A549 (cell line): ENCODE data around the gene MAP3K10.
"Not testable (repeated sequence)": the region's sequence is repeated elsewhere in the genome, so short reads cannot be mapped to it uniquely, and the experiment has no call there.

ENCODE experiments used
- CEBPB ChIP-seq, 2 experiments: fragments of >200 bp in 1 of 2; sonication (Bioruptor Twin) in 1 of 2; formaldehyde crosslinking in 1 of 2; IDR thresholded peaks; 2 replicates each; pipeline ENCODE4 v1.6.1; 2012 to 2016
- CTCF ChIP-seq: fragments of >200 bp; sonication (Bioruptor Twin); formaldehyde crosslinking; IDR thresholded peaks from 3 replicates; pipeline ENCODE4 v1.5.1; 2016
- FOSL2 ChIP-seq, 2 experiments: fragments of 450-650 bp in 1 of 2; fragments of >200 bp in 1 of 2; sonication (Bioruptor Twin) in 1 of 2; formaldehyde crosslinking; IDR thresholded peaks; 2 replicates each; pipeline versions ENCODE4 v1.5.0 to v1.6.1; 2016 to 2020; ENCODE audit warnings: mild to moderate bottlenecking in 1 of 2, moderate library complexity in 1 of 2
- KDM1A ChIP-seq: fragments of 200-600 bp; sonication (generic); IDR thresholded peaks from 2 replicates; pipeline ENCODE4 v1.6.1; 2016; ENCODE audit warnings: low read depth, mild to moderate bottlenecking
- MAX ChIP-seq: IDR thresholded peaks from 2 replicates; pipeline ENCODE4 v1.6.1; 2012
- MYC ChIP-seq: IDR thresholded peaks from 2 replicates; pipeline ENCODE4 v1.6.1; 2012; ENCODE audit warnings: mild to moderate bottlenecking, inconsistent platforms, low read length, improper control_type of control experiment, borderline replicate concordance
- POLR2A ChIP-seq: IDR thresholded peaks from 2 replicates; pipeline ENCODE4 v1.6.1; 2012; ENCODE audit warnings: mild to moderate bottlenecking, low read length
- RAD21 ChIP-seq, 2 experiments: fragments of >200 bp in 1 of 2; sonication (Bioruptor Twin) in 1 of 2; formaldehyde crosslinking in 1 of 2; IDR thresholded peaks in 1 of 2; conservative IDR thresholded peaks in 1 of 2; 2 replicates in 1 of 2; 3 replicates in 1 of 2; pipeline ENCODE4 v1.6.1; 2012 to 2018; ENCODE audit warnings: inconsistent platforms in 1 of 2

GRCh38 chr19:40145749-40146029 is 45.5 kb upstream of the MAP3K10 start:
- not testable (repeated sequence) for TF ChIP-seq CTCF; MYC; CEBPB (IDR thresholded peaks at IDR 0.05); RAD21 (conservative IDR thresholded peaks at IDR 0.05 in 1 of 2, IDR thresholded peaks at IDR 0.05 in 1 of 2); MAX; FOSL2 (IDR thresholded peaks at IDR 0.05); FOSL2 (CRISPR knock-in tag; IDR thresholded peaks at IDR 0.05); POLR2A; KDM1A
